ENCODE measurements around the gene DVL2.
A peak's percentile ranks its signal among the peaks of the same experiment; 100 is the strongest.

Gene DVL2

GRCh38 chr17:7237761-7238419 is 3.6 kb upstream of the DVL2 start:
- peak; percentile 81 for DNase-seq (ENCODE audit: low read depth)

- no peak for DNase-seq (ENCODE audit: low read depth)
These were observed 3.0 kb upstream of the DVL2 start for GRCh38 chr17:7237266-7237760.

GRCh38 chr17:7236808-7237207 is 2.5 kb upstream of the DVL2 start:
- DNase-seq (ENCODE audit: low read depth) = no peak

GRCh38 chr17:7235693-7236665 is 1.7 kb upstream of the DVL2 start:
- no peak for DNase-seq (ENCODE audit: low read depth)

- DNase-seq (ENCODE audit: low read depth) = no peak
These were observed 625 bp downstream of the DVL2 start for GRCh38 chr17:7233701-7234082.

GRCh38 chr17:7232114-7232513 is 2.2 kb downstream of the DVL2 start:
- DNase-seq (ENCODE audit: low read depth) = no peak

- no peak for DNase-seq (ENCODE audit: low read depth)
These were observed 4.8 kb downstream of the DVL2 start for GRCh38 chr17:7229504-7229903.

GRCh38 chr17:7228920-7229319 is 5.4 kb downstream of the DVL2 start:
- DNase-seq (ENCODE audit: low read depth) = no peak

GRCh38 chr17:7226721-7227710 is 7.3 kb downstream of the DVL2 start:
- DNase-seq (ENCODE audit: low read depth) = no peak

GRCh38 chr17:7225711-7226331 is 8.5 kb downstream of the DVL2 start:
- no peak for DNase-seq (ENCODE audit: low read depth)

- no peak for DNase-seq (ENCODE audit: low read depth)
These were observed 9.6 kb downstream of the DVL2 start for GRCh38 chr17:7224661-7225111.

GRCh38 chr17:7224110-7224509 is 10.2 kb downstream of the DVL2 start:
- DNase-seq (ENCODE audit: low read depth) = no peak

- DNase-seq (ENCODE audit: low read depth) = no peak
These were observed 10.9 kb downstream of the DVL2 start for GRCh38 chr17:7223375-7223774.

- no peak for DNase-seq (ENCODE audit: low read depth)
These were observed 11.4 kb downstream of the DVL2 start for GRCh38 chr17:7222972-7223292.

GRCh38 chr17:7222093-7222971 is 12.0 kb downstream of the DVL2 start:
- no peak for DNase-seq (ENCODE audit: low read depth)

- no peak for DNase-seq (ENCODE audit: low read depth)
These were observed 12.8 kb downstream of the DVL2 start for GRCh38 chr17:7221278-7222092.

GRCh38 chr17:7220593-7221277 is 13.6 kb downstream of the DVL2 start:
- DNase-seq (ENCODE audit: low read depth) = peak; percentile 43

GRCh38 chr17:7219812-7220592 is 14.3 kb downstream of the DVL2 start, which contains the start of the genes ACADVL and DLG4:
Gene ACADVL (plus strand): TSS chr17:7219938. CDS start chr17:7219985, 47 bp downstream.
Gene DLG4 (minus strand): TSS chr17:7219836.
- peak; percentile 78 for DNase-seq (ENCODE audit: low read depth)
